Mammary epithelial cell (primary cell): Measurements from ENCODE around the gene NUDT6.

Experiments
- CTCF ChIP-seq, 2 donors: IDR thresholded peaks in 1 of 2; conservative IDR thresholded peaks in 1 of 2; 2 replicates each; pipeline ENCODE4 v1.5.1; 2011 to 2012; ENCODE audit warnings: inconsistent platforms in 2 of 2, low read length in 2 of 2, mild to moderate bottlenecking in 2 of 2, control low read depth in 1 of 2, low read depth in 1 of 2; ENCODE audit not compliant: insufficient read depth in 1 of 2; ENCODE audit errors: extremely low read depth in 1 of 2
- EZH2 ChIP-seq: IDR thresholded peaks from 2 replicates; pipeline ENCODE4 v1.6.1; 2012; ENCODE audit warnings: low read length, inconsistent platforms, borderline replicate concordance

GRCh38 chr4:122898370-122899150, 23.8 kb downstream of the NUDT6 start:
- TF ChIP-seq CTCF (conservative IDR thresholded peaks at IDR 0.05 in 1 of 2, IDR thresholded peaks at IDR 0.05 in 1 of 2; ENCODE audit: extremely low read depth in 1 of 2, insufficient read depth in 1 of 2, low read depth in 1 of 2, low read length in 2 of 2) (no peak), EZH2 (no peak)
